ENCODE measurements around the gene CDC42BPB.

DNA sequence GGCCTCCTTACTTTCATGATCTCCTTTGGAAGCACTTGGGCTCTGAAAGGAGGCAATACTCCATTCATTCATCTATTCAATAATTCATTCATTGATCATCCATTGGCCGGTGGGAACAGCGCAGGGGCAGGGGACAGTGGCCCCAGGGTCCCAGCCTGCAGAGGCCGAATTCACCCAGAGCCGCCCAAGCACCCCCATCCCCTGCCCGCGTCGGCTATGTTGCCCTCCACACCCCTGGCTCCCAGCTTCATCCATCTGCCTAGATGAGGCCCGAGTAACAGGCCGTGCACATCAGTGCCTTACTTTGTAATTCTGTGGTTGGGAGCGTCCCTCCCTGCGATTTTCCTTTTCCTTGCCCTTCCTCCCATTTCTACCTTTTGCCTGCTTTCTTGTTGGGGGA, 131.7 kb downstream of the CDC42BPB start:
- TF ChIP-seq, protein P1, sequence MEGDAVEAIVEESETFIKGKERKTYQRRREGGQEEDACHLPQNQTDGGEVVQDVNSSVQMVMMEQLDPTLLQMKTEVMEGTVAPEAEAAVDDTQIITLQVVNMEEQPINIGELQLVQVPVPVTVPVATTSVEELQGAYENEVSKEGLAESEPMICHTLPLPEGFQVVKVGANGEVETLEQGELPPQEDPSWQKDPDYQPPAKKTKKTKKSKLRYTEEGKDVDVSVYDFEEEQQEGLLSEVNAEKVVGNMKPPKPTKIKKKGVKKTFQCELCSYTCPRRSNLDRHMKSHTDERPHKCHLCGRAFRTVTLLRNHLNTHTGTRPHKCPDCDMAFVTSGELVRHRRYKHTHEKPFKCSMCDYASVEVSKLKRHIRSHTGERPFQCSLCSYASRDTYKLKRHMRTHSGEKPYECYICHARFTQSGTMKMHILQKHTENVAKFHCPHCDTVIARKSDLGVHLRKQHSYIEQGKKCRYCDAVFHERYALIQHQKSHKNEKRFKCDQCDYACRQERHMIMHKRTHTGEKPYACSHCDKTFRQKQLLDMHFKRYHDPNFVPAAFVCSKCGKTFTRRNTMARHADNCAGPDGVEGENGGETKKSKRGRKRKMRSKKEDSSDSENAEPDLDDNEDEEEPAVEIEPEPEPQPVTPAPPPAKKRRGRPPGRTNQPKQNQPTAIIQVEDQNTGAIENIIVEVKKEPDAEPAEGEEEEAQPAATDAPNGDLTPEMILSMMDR (IDR thresholded peaks at IDR 0.05), result no peak
- no peak for TF ChIP-seq POLR2A (IDR thresholded peaks at IDR 0.05)

Data from lower leg skin (tissue), 3 donors.